ENCODE data around the gene ELF5. TPM values are rescaled to one million over a fixed set of nuclear protein-coding genes. Genes with fewer than 3 reads are reported as not detected.

ELF5 gene
- total and polyA plus RNA-seq, 2 donors (not counting 1 experiment from before 2014, with no cell fraction given): not detected

- Mint-ChIP-seq H3K9me3 (ENCODE audit: insufficient read depth) (no peaks in the 10 kb centered on the region), H3K4me3 (peak overlapping the region; percentile 61), H3K27me3 (no peaks in the 10 kb centered on the region), H3K4me1 (peaks cover 74% of the 10 kb centered on the region), H3K27ac (peak overlapping the region; percentile 0)
- H3K4me1 ChIP-seq (ENCODE audit: control insufficient read depth in 2 of 2, insufficient read depth in 2 of 2, low read length in 2 of 2): peaks cover 48 to 62% of the 10 kb centered on the region in 2 donors
- no peaks in the 10 kb centered on the region for H3K9me3 ChIP-seq (ENCODE audit: control extremely low read depth in 1 of 3, control insufficient read depth in 2 of 3, insufficient read depth in 1 of 3, low read length in 2 of 3)
- peaks cover 93% of the 10 kb centered on the region for H3K79me2 ChIP-seq (ENCODE audit: control insufficient read depth, insufficient read depth, low read length)
- no peak for ATAC-seq (ENCODE audit: low read depth)
- WGBS (ENCODE audit: insufficient coverage): no CpG with 5 or more reads among the region's 3 CpGs
- H3K4me2 ChIP-seq (replicated peaks; ENCODE audit: low read depth, low read length, poor library complexity, severe bottlenecking): peak overlapping the region; percentile 48
- intact Hi-C loops (cut with micrococcal nuclease): no loop called here
- no peak for DNase-seq
- peak overlapping the region; percentile 17 for H3K9ac ChIP-seq (ENCODE audit: low read length)
- H3K27me3 ChIP-seq (replicated peaks in 1 of 4; ENCODE audit: control extremely low read depth in 1 of 4, control insufficient read depth in 3 of 4, insufficient read depth in 4 of 4, low read length in 3 of 4): no peaks in the 10 kb centered on the region
- no peak overlapping the region for H3K4me3 ChIP-seq (ENCODE audit: control extremely low read depth in 1 of 5, extremely low read depth in 1 of 5, insufficient read depth in 1 of 5, low read depth in 2 of 5, low read length in 4 of 5)
- TF ChIP-seq, protein P1, sequence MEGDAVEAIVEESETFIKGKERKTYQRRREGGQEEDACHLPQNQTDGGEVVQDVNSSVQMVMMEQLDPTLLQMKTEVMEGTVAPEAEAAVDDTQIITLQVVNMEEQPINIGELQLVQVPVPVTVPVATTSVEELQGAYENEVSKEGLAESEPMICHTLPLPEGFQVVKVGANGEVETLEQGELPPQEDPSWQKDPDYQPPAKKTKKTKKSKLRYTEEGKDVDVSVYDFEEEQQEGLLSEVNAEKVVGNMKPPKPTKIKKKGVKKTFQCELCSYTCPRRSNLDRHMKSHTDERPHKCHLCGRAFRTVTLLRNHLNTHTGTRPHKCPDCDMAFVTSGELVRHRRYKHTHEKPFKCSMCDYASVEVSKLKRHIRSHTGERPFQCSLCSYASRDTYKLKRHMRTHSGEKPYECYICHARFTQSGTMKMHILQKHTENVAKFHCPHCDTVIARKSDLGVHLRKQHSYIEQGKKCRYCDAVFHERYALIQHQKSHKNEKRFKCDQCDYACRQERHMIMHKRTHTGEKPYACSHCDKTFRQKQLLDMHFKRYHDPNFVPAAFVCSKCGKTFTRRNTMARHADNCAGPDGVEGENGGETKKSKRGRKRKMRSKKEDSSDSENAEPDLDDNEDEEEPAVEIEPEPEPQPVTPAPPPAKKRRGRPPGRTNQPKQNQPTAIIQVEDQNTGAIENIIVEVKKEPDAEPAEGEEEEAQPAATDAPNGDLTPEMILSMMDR (IDR thresholded peaks at IDR 0.05): no peak
- TF ChIP-seq EZH2 (IDR thresholded peaks at IDR 0.05; ENCODE audit: borderline replicate concordance, insufficient read depth, low read depth, low read length, poor library complexity, severe bottlenecking): no peak
- H3K27ac ChIP-seq (ENCODE audit: low read length in 2 of 2): peak overlapping the region; percentile 1 to 50
- CTCF ChIA-PET: no interaction called here
- peaks cover 78% of the 10 kb centered on the region for H4K20me1 ChIP-seq (ENCODE audit: control insufficient read depth, insufficient read depth, low read length, poor library complexity, severe bottlenecking)
- POLR2A ChIA-PET: no interaction called here
- H3K36me3 ChIP-seq (replicated peaks in 1 of 2; ENCODE audit: control extremely low read depth in 1 of 2, control insufficient read depth in 1 of 2, extremely low read depth in 1 of 2, insufficient read depth in 2 of 2, low read length in 1 of 2): peaks cover 0 to 3% of the 10 kb centered on the region in 2 experiments
- H2AFZ ChIP-seq (ENCODE audit: insufficient read depth, low read depth, low read length, poor library complexity, severe bottlenecking): no peak overlapping the region
These were observed 70.5 kb downstream of the ELF5 start for GRCh38 chr11:34443136-34443535.

DNA sequence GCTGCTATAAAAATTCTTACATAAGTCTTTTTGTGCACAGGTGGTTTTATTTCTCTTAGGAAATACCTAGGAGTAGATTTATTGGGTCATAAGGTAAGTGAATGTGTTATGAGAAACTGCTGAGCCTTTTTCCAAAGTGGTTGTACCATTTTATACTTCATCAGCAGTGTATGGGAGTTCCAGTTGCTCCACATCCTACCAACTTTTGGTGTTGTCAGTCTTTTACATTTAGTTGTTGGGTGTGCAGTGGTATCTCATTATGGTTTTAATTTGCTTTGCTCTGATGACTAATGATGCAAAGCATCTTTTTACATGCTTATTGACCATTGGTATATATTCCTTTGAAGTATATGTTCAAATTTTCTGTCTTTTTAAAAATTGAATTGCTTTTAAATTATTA is 71.8 kb downstream of the ELF5 start:
- ChIA-PET POLR2A (no interaction called here), CTCF (no interaction called here)
- Histone ChIP-seq H3K27ac (ENCODE audit: low read length in 2 of 2) (no peak overlapping the region), H3K9ac (ENCODE audit: low read length) (no peak overlapping the region), H3K9me3 (ENCODE audit: control extremely low read depth in 1 of 3, control insufficient read depth in 2 of 3, insufficient read depth in 1 of 3, low read length in 2 of 3) (no peaks in the 10 kb centered on the region), H4K20me1 (ENCODE audit: control insufficient read depth, insufficient read depth, low read length, poor library complexity, severe bottlenecking) (peaks cover 65% of the 10 kb centered on the region), H2AFZ (ENCODE audit: insufficient read depth, low read depth, low read length, poor library complexity, severe bottlenecking) (no peak overlapping the region), H3K4me3 (ENCODE audit: control extremely low read depth in 1 of 5, extremely low read depth in 1 of 5, insufficient read depth in 1 of 5, low read depth in 2 of 5, low read length in 4 of 5) (no peak overlapping the region), H3K4me1 (ENCODE audit: control insufficient read depth in 2 of 2, insufficient read depth in 2 of 2, low read length in 2 of 2) (peaks cover 40 to 54% of the 10 kb centered on the region in 2 donors), H3K27me3 (replicated peaks in 1 of 4; ENCODE audit: control extremely low read depth in 1 of 4, control insufficient read depth in 3 of 4, insufficient read depth in 4 of 4, low read length in 3 of 4) (no peaks in the 10 kb centered on the region), H3K79me2 (ENCODE audit: control insufficient read depth, insufficient read depth, low read length) (peaks cover 85% of the 10 kb centered on the region), H3K36me3 (replicated peaks in 1 of 2; ENCODE audit: control extremely low read depth in 1 of 2, control insufficient read depth in 1 of 2, extremely low read depth in 1 of 2, insufficient read depth in 2 of 2, low read length in 1 of 2) (peaks cover 0 to 3% of the 10 kb centered on the region in 2 experiments), H3K4me2 (replicated peaks; ENCODE audit: low read depth, low read length, poor library complexity, severe bottlenecking) (no peak overlapping the region)
- Mint-ChIP-seq H3K9me3 (ENCODE audit: insufficient read depth) (no peaks in the 10 kb centered on the region), H3K4me3 (no peak overlapping the region), H3K27ac (no peak overlapping the region), H3K4me1 (peaks cover 67% of the 10 kb centered on the region), H3K27me3 (no peaks in the 10 kb centered on the region)
- ATAC-seq (ENCODE audit: low read depth) (no peak), DNase-seq (no peak)
- TF ChIP-seq, protein P1 (IDR thresholded peaks at IDR 0.05): no peak
- TF ChIP-seq EZH2 (IDR thresholded peaks at IDR 0.05; ENCODE audit: borderline replicate concordance, insufficient read depth, low read depth, low read length, poor library complexity, severe bottlenecking): no peak
- intact Hi-C loops (cut with micrococcal nuclease): no loop called here
